ENCODE data around the gene LATS2. TPM values are rescaled to one million over a fixed set of nuclear protein-coding genes. Genes with fewer than 3 reads are reported as not detected.

Gene LATS2
- total and polyA plus RNA-seq, 2 of the 8 experiments (the other 6 are each of a cell fraction or from before 2014, with no cell fraction given): 8.3 to 26.2 TPM

DNA sequence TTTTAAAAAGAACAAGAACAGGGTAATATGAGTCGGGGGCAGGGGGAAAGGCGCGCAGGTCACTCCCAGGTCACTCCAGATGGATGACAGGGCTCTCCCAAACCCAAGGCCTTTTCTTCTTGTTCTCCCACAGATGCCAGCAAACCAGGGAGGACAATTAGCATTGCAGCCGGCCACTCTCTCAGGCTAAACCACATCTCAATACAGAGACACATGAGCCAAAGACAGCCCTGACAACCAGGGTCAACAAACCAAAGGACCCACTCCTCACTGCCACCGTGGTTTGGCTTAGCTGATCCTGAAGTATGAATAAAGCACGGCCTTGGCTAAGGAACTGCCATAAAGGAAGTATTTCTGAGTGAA, 47.3 kb downstream of the LATS2 start:
- no peak overlapping the region for H2AFZ ChIP-seq (ENCODE audit: low read length)
- peaks cover 6 to 89% of the 10 kb centered on the region in 2 experiments for H3K79me2 ChIP-seq (ENCODE audit: control insufficient read depth in 1 of 2, insufficient read depth in 2 of 2, low read length in 2 of 2)
- no peaks in the 10 kb centered on the region for H3K27me3 ChIP-seq (replicated peaks in 1 of 4; ENCODE audit: control insufficient read depth in 3 of 4, extremely low read depth in 1 of 4, insufficient read depth in 3 of 4, low read length in 3 of 4)
- H3K9ac ChIP-seq (replicated peaks in 1 of 4; ENCODE audit: extremely low read depth in 1 of 4, low read depth in 3 of 4, low read length in 3 of 4): no peak overlapping the region
- no peak overlapping the region for H3K18ac ChIP-seq (ENCODE audit: extremely low read depth, low read length)
- H2BK5ac ChIP-seq (ENCODE audit: low read depth, low read length): no peak overlapping the region
- H4K8ac ChIP-seq (ENCODE audit: extremely low read depth, insufficient read depth, low read length): no peak overlapping the region
- no peak overlapping the region for H3K27ac ChIP-seq (ENCODE audit: low read depth, low read length)
- H4K20me1 ChIP-seq (replicated peaks in 1 of 2; ENCODE audit: control insufficient read depth in 1 of 2, insufficient read depth in 2 of 2, low read length in 2 of 2): peaks cover 6 to 16% of the 10 kb centered on the region in 2 experiments
- no peak overlapping the region for H3K4me3 ChIP-seq (ENCODE audit: extremely low read depth in 1 of 4, insufficient read depth in 2 of 4, low read depth in 3 of 4, low read length in 4 of 4)
- H2BK120ac ChIP-seq (replicated peaks; ENCODE audit: low read depth, low read length): no peak overlapping the region
- H3K56ac ChIP-seq (replicated peaks; ENCODE audit: insufficient read length, low read depth, low read length): no peak overlapping the region
- H3K4ac ChIP-seq (replicated peaks; ENCODE audit: insufficient read length, low read depth, low read length): no peak overlapping the region
- H4K5ac ChIP-seq (ENCODE audit: insufficient read length, low read depth, low read length): no peak overlapping the region
- no peak overlapping the region for H3K14ac ChIP-seq (ENCODE audit: insufficient read length)
- no peak overlapping the region for H3K23ac ChIP-seq (ENCODE audit: insufficient read length)
- no peak overlapping the region for H2BK20ac ChIP-seq (ENCODE audit: low read length)
- no peak overlapping the region for H3K4me2 ChIP-seq (ENCODE audit: insufficient read depth in 1 of 2, low read depth in 2 of 2, low read length in 2 of 2)
- H3K9me3 ChIP-seq (ENCODE audit: insufficient read depth in 2 of 2, low read depth in 1 of 2, low read length in 1 of 2): no peaks in the 10 kb centered on the region
- no peaks in the 10 kb centered on the region; the same call in 1 of the 2 replicates for H3K23me2 ChIP-seq (ENCODE audit: low read depth, low read length)
- no peak overlapping the region for H2BK15ac ChIP-seq (ENCODE audit: low read length)
- DNase-seq (ENCODE audit: low read depth in 1 of 2, low spot score in 2 of 2): no peak
- ChIA-PET CTCF (ENCODE audit: partially characterized antibody) (interaction anchor here (0.7 to 1.5 kb wide), 2 partner anchors 10 to 15 kb away, joined by 3 read pairs; no protein-coding TSS in a partner anchor), POLR2A (ENCODE audit: partially characterized antibody) (interaction anchor here (0.9 to 1.6 kb wide), 2 partner anchors 42 to 46 kb away, joined by 3 read pairs; no protein-coding TSS in a partner anchor)
- no peak overlapping the region for H2AK5ac ChIP-seq (ENCODE audit: low read depth, low read length)
- peaks cover 0 to 3% (median 0%) of the 10 kb centered on the region in 4 experiments; a peak in 1 of 8 replicates for H3K36me3 ChIP-seq (ENCODE audit: control insufficient read depth in 2 of 4, insufficient read depth in 4 of 4, low read length in 3 of 4)
- H3K79me1 ChIP-seq (ENCODE audit: low read depth, low read length): peaks cover 10% of the 10 kb centered on the region
- H4K91ac ChIP-seq (replicated peaks; ENCODE audit: insufficient read length, low read length): no peak overlapping the region
- no peak for FAIRE-seq
- H3K4me1 ChIP-seq (replicated peaks in 1 of 4; ENCODE audit: control insufficient read depth in 3 of 4, insufficient read depth in 4 of 4, low read length in 3 of 4): peaks cover 0 to 3% (median 0%) of the 10 kb centered on the region in 4 experiments; a peak in 2 of 7 replicates
- H2BK12ac ChIP-seq (ENCODE audit: low read depth, low read length): no peak overlapping the region
- WGBS, 2 experiments (ENCODE audit: extremely low coverage in 1 of 2, insufficient coverage in 1 of 2, insufficient read length in 1 of 2, insufficient replicate concordance in 2 of 2, low coverage in 1 of 2, low lambda C conversion rate in 2 of 2, missing lambda C conversion rate in 1 of 2): 95% methylated on average over 6 of the region's 6 CpGs; no CpG with 5 or more reads in 1 of the 2 experiments
- TF ChIP-seq EGR1 (IDR thresholded peaks at IDR 0.05; ENCODE audit: borderline replicate concordance, low read depth, low read length) (no peak), FOSL1 (IDR thresholded peaks at IDR 0.05; ENCODE audit: insufficient read depth, low read depth, low read length) (no peak), CBX5 (IDR thresholded peaks at IDR 0.05; ENCODE audit: low read depth, low read length) (no peak), CTCF (IDR thresholded peaks at IDR 0.05; ENCODE audit: control extremely low read depth in 1 of 3, insufficient read depth in 1 of 3, low read depth in 1 of 3, low read length in 3 of 3) (no peak), USF2 (IDR thresholded peaks at IDR 0.05; ENCODE audit: low read length) (no peak), KDM1A (IDR thresholded peaks at IDR 0.05; ENCODE audit: borderline replicate concordance, low read length) (no peak), KDM4A (IDR thresholded peaks at IDR 0.05; ENCODE audit: low read depth, low read length, severe bottlenecking) (no peak), CHD1 (IDR thresholded peaks at IDR 0.05; ENCODE audit: low read depth, low read length) (no peak), PHF8 (conservative IDR thresholded peaks at IDR 0.05; ENCODE audit: low read depth, low read length) (no peak), SP1 (IDR thresholded peaks at IDR 0.05; ENCODE audit: low read depth, low read length) (no peak), ASH2L (IDR thresholded peaks at IDR 0.05; ENCODE audit: low read length) (no peak)
